Measurements from ENCODE around the gene PLEKHG4.

- TF ChIP-seq POLR2A (IDR thresholded peaks at IDR 0.05) (no peak), CTCF (IDR thresholded peaks at IDR 0.05) (no peak), EP300 (IDR thresholded peaks at IDR 0.05) (no peak)
Observed at GRCh38 chr16:67280090-67281015, 1.0 kb downstream of the PLEKHG4 start.

All from ovary (tissue), 3 donors.